A673 (cell line): ENCODE data around the gene SUN1. TPM values are rescaled to one million over a fixed set of nuclear protein-coding genes. Genes with fewer than 3 reads are reported as not detected.

Experiments
- BruUV-seq: library from RNA; stranded (reverse); fragments of 400-500 nt; replicated peaks from 2 replicates; lab custom pipeline; 2021; lab: Mats Ljungman, UMichigan
- CTCF ChIA-PET: fragments of 300-600 bp; sonication (Branson Sonifier 250); formaldehyde crosslinking; loops from one replicate; lab custom pipeline; 2022; ENCODE audit warnings: antibody characterized with exemption; lab: Charles Lee
- POLR2A ChIA-PET: fragments of 300-600 bp; sonication (Branson Sonifier 250); formaldehyde crosslinking; loops from one replicate; lab custom pipeline; 2022; ENCODE audit warnings: antibody characterized with exemption; ENCODE audit not compliant: low non-redundant PET; lab: Charles Lee
- DNase-seq: peaks from one replicate; pipeline ENCODE4 v3.0.0-alpha.2; 2015; ENCODE audit warnings: low spot score
- H3K27ac ChIP-seq: fragments of 200-600 bp; sonication (generic); 2 replicates; pipeline ENCODE4 v1.5.1; 2016; ENCODE audit warnings: mixed run types, low read depth, mild to moderate bottlenecking, mixed read lengths, antibody characterized with exemption, low read length; ENCODE audit not compliant: poor library complexity, severe bottlenecking
- H3K27me3 ChIP-seq: fragments of 200-600 bp; sonication (generic); replicated peaks from 2 replicates; pipeline ENCODE4 v1.6.1; 2017; ENCODE audit warnings: mixed run types, low read depth, mild to moderate bottlenecking, mixed read lengths, antibody characterized with exemption, low read length; ENCODE audit not compliant: insufficient read depth, poor library complexity
- H3K36me3 ChIP-seq: fragments of 200-600 bp; sonication (generic); 2 replicates; pipeline ENCODE4 v1.6.1; 2016; ENCODE audit warnings: mixed run types, mild to moderate bottlenecking, mixed read lengths, antibody characterized with exemption, low read length; ENCODE audit not compliant: insufficient read depth, poor library complexity, severe bottlenecking
- H3K4me1 ChIP-seq: fragments of 200-600 bp; sonication (generic); 2 replicates; pipeline ENCODE4 v1.6.1; 2017; ENCODE audit warnings: mixed run types, mild to moderate bottlenecking, mixed read lengths, antibody characterized with exemption, low read length; ENCODE audit not compliant: insufficient read depth, poor library complexity, severe bottlenecking
- H3K4me3 ChIP-seq: fragments of 200-600 bp; sonication (generic); 2 replicates; pipeline ENCODE4 v1.5.1; 2016; ENCODE audit warnings: low read depth, mixed run types, mild to moderate bottlenecking, mixed read lengths, low read length; ENCODE audit not compliant: poor library complexity, severe bottlenecking
- H3K9me3 ChIP-seq: fragments of 200-600 bp; sonication (generic); 2 replicates; pipeline ENCODE4 v1.6.1; 2016; ENCODE audit warnings: mixed run types, low read depth, mild to moderate bottlenecking, mixed read lengths, antibody characterized with exemption, low read length; ENCODE audit not compliant: poor library complexity, severe bottlenecking
- CTCF ChIP-seq: fragments of 300-800, 200-600 bp; sonication (generic); conservative IDR thresholded peaks from 2 replicates; pipeline ENCODE4 v1.5.1; 2017; ENCODE audit warnings: low read depth, mild to moderate bottlenecking, antibody characterized with exemption, low read length, moderate library complexity, mixed read lengths
- EZH2 ChIP-seq: fragments of 200-600 bp; sonication (generic); IDR thresholded peaks from 2 replicates; pipeline ENCODE4 v1.6.1; 2017; ENCODE audit warnings: borderline replicate concordance, low read depth, mild to moderate bottlenecking, mixed read lengths, antibody characterized with exemption, low read length; ENCODE audit not compliant: poor library complexity, severe bottlenecking
- intact Hi-C: fragments of 100-400 bp; cut with micrococcal nuclease; formaldehyde crosslinking; loops from one replicate; pipeline ENCODE4 v1.10.0; 2022; ENCODE audit not compliant: unreplicated experiment
- total RNA-seq: library from RNA; stranded (reverse); gene quantifications from 2 replicates; pipeline ENCODE4 v1.2.3, GENCODE V29; 2021

Gene SUN1
- total RNA-seq, 1 experiment from 2014 or later: 189 TPM

DNA sequence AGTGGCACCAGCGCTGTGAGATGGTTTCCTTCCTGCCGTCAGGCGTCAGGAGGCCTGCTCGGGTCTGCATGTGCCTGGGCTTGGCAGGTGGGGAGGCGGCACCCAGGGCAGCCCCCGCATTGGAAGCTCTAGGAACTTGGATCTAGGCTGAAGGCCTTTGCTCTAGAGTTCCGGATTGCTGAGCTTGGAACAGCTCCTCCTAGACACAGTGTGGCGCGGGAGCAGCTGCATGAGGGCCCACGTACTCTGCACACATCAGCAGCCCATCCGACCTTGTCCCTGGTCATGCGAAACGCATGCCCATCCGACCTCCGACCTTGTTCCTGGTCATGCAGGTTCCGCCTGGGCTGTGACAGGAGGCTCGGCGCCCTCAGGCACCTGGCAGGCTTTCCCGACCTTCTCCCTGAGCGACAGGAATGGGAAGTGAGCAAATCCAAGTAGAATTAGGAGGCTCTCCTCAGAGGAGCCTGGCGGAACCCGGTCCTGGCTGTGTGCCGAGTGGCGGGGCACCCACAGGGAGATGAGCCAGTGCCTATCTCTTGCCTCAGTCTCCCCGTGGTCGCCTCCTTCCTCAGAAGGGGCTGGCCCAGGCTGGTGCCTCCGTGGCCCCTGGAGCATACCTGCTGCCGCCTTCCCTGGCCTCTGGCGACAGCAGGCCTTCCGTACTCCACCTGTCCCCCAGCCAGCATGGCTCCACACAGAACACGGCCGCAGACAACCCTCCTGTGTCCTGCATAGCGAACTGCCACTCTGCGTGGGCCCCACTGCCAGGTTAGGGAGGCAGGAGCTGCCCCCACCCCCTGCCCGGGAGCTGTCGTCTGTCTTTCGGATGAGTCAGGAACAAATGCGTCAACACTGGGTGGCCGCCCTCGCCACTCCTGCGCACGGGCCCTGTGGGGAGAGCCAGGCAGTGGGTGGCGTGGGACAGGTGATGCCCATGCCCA is 56.1 kb downstream of the SUN1 start:
- no peaks in the 10 kb centered on the region for H3K9me3 ChIP-seq
- BruUV-seq: no TSS peak
- no peaks in the 10 kb centered on the region for H3K27me3 ChIP-seq
- TF ChIP-seq CTCF: no peak
- TF ChIP-seq EZH2: no peak
- no peak for DNase-seq
- ChIA-PET POLR2A (no interaction called here), CTCF (no interaction called here)
- no peak overlapping the region for H3K4me3 ChIP-seq
- H3K27ac ChIP-seq: no peak overlapping the region
- intact Hi-C loops: no loop called here
- H3K4me1 ChIP-seq: no peaks in the 10 kb centered on the region
- H3K36me3 ChIP-seq: peaks cover 27% of the 10 kb centered on the region

DNA sequence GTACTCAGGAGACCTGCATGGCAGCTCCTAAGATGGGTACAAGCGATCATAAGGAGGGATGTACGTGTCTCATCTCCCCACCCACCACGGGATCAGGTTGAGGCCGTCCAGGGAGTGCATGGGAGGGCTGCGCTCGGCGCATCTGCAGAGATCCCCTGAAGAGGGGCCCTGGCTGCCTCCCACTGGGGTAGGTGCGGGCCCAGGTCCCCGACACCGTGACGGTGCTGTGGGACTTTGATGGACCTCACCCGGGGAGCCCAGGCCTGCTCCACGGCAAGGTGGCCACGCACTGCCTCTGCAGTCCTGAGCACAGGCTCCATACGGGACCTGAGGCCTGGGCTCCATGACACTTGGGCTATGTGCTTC is 56.7 kb downstream of the SUN1 start:
- CTCF ChIA-PET: no interaction called here

GRCh38 chr7:889391-889790 is 57.1 kb downstream of the SUN1 start:
- no TSS peak for BruUV-seq
- Histone ChIP-seq H3K36me3 (peaks cover 33% of the 10 kb centered on the region), H3K9me3 (no peaks in the 10 kb centered on the region), H3K27me3 (no peaks in the 10 kb centered on the region), H3K4me3 (no peak overlapping the region), H3K4me1 (no peaks in the 10 kb centered on the region), H3K27ac (no peak overlapping the region)
- intact Hi-C loops: no loop called here
- ChIA-PET CTCF (no interaction called here), POLR2A (no interaction called here)
- no peak for TF ChIP-seq EZH2
- TF ChIP-seq CTCF: no peak
- DNase-seq: no peak

More for the DNA sequence above, 56.7 kb downstream of the SUN1 start:
- no peak for DNase-seq
- POLR2A ChIA-PET: no interaction called here
- Histone ChIP-seq H3K9me3 (no peaks in the 10 kb centered on the region), H3K4me3 (no peak overlapping the region), H3K36me3 (peaks cover 33% of the 10 kb centered on the region), H3K27ac (no peak overlapping the region), H3K4me1 (no peaks in the 10 kb centered on the region), H3K27me3 (no peaks in the 10 kb centered on the region)
- TF ChIP-seq CTCF: no peak
- no peak for TF ChIP-seq EZH2
- intact Hi-C loops: no loop called here
- BruUV-seq: no TSS peak
